ENCODE data around the gene SGK1. TPM values are rescaled to one million over a fixed set of nuclear protein-coding genes. Genes with fewer than 3 reads are reported as not detected.

The SGK1 gene
- total and polyA plus RNA-seq, 2 donors (not counting 1 experiment from before 2014, with no cell fraction given) = 37.3 to 57.8 TPM

GRCh38 chr6:134303891-134304290 is 14.0 kb downstream of the SGK1 start:
- no peak for DNase-seq
- ATAC-seq (ENCODE audit: low read depth) = no peak
- Histone ChIP-seq H3K36me3 (replicated peaks in 1 of 2; ENCODE audit: control extremely low read depth in 1 of 2, control insufficient read depth in 1 of 2, extremely low read depth in 1 of 2, insufficient read depth in 2 of 2, low read length in 1 of 2) (no peaks in the 10 kb centered on the region), H3K4me3 (ENCODE audit: control extremely low read depth in 1 of 5, extremely low read depth in 1 of 5, insufficient read depth in 1 of 5, low read depth in 2 of 5, low read length in 4 of 5) (no peak overlapping the region), H3K4me2 (replicated peaks; ENCODE audit: low read depth, low read length, poor library complexity, severe bottlenecking) (no peak overlapping the region), H3K4me1 (ENCODE audit: control insufficient read depth in 2 of 2, insufficient read depth in 2 of 2, low read length in 2 of 2) (no peaks in the 10 kb centered on the region), H3K27ac (ENCODE audit: low read length in 2 of 2) (no peak overlapping the region), H2AFZ (ENCODE audit: insufficient read depth, low read depth, low read length, poor library complexity, severe bottlenecking) (no peak overlapping the region), H3K27me3 (replicated peaks in 1 of 4; ENCODE audit: control extremely low read depth in 1 of 4, control insufficient read depth in 3 of 4, insufficient read depth in 4 of 4, low read length in 3 of 4) (no peaks in the 10 kb centered on the region), H4K20me1 (ENCODE audit: control insufficient read depth, insufficient read depth, low read length, poor library complexity, severe bottlenecking) (no peaks in the 10 kb centered on the region), H3K9me3 (ENCODE audit: control extremely low read depth in 1 of 3, control insufficient read depth in 2 of 3, insufficient read depth in 1 of 3, low read length in 2 of 3) (no peaks in the 10 kb centered on the region), H3K79me2 (ENCODE audit: control insufficient read depth, insufficient read depth, low read length) (no peaks in the 10 kb centered on the region), H3K9ac (ENCODE audit: low read length) (no peak overlapping the region)
- ChIA-PET POLR2A (no interaction called here), CTCF (no interaction called here)
- no peaks in the 10 kb centered on the region for H3K9me3 Mint-ChIP-seq (ENCODE audit: insufficient read depth)
- no peak for TF ChIP-seq EZH2 (IDR thresholded peaks at IDR 0.05; ENCODE audit: borderline replicate concordance, insufficient read depth, low read depth, low read length, poor library complexity, severe bottlenecking)
- no peak for TF ChIP-seq CTCF (IDR thresholded peaks at IDR 0.05)
- intact Hi-C loops (cut with micrococcal nuclease) = no loop called here
- WGBS (ENCODE audit: insufficient coverage) = 93% methylated on average over 3 of the region's 6 CpGs
- H3K27me3 Mint-ChIP-seq = no peaks in the 10 kb centered on the region
- H3K27ac Mint-ChIP-seq = no peak overlapping the region
- H3K4me3 Mint-ChIP-seq = no peak overlapping the region
- no peaks in the 10 kb centered on the region for H3K4me1 Mint-ChIP-seq

GRCh38 chr6:134299236-134299635 is 18.7 kb downstream of the SGK1 start:
- DNase-seq (no peak), ATAC-seq (ENCODE audit: low read depth) (no peak)
- H3K27me3 ChIP-seq (replicated peaks in 1 of 4; ENCODE audit: control extremely low read depth in 1 of 4, control insufficient read depth in 3 of 4, insufficient read depth in 4 of 4, low read length in 3 of 4) = no peaks in the 10 kb centered on the region
- H3K27ac Mint-ChIP-seq = no peak overlapping the region
- no peak overlapping the region for H3K4me3 Mint-ChIP-seq
- H3K4me3 ChIP-seq (ENCODE audit: control extremely low read depth in 1 of 5, extremely low read depth in 1 of 5, insufficient read depth in 1 of 5, low read depth in 2 of 5, low read length in 4 of 5) = no peak overlapping the region
- H3K27me3 Mint-ChIP-seq = no peaks in the 10 kb centered on the region
- H3K9me3 ChIP-seq (ENCODE audit: control extremely low read depth in 1 of 3, control insufficient read depth in 2 of 3, insufficient read depth in 1 of 3, low read length in 2 of 3) = no peaks in the 10 kb centered on the region
- ChIA-PET POLR2A (interaction anchor here (0.7 kb wide), 1 partner anchor 49 kb away, joined by 5 read pairs; no protein-coding TSS in a partner anchor), CTCF (no interaction called here)
- H3K9me3 Mint-ChIP-seq (ENCODE audit: insufficient read depth) = no peaks in the 10 kb centered on the region
- peaks cover 6% of the 10 kb centered on the region for H3K4me1 Mint-ChIP-seq
- no peak overlapping the region for H3K4me2 ChIP-seq (replicated peaks; ENCODE audit: low read depth, low read length, poor library complexity, severe bottlenecking)
- H3K36me3 ChIP-seq (replicated peaks in 1 of 2; ENCODE audit: control extremely low read depth in 1 of 2, control insufficient read depth in 1 of 2, extremely low read depth in 1 of 2, insufficient read depth in 2 of 2, low read length in 1 of 2) = no peaks in the 10 kb centered on the region
- intact Hi-C loops (cut with micrococcal nuclease) = no loop called here
- TF ChIP-seq EZH2 (IDR thresholded peaks at IDR 0.05; ENCODE audit: borderline replicate concordance, insufficient read depth, low read depth, low read length, poor library complexity, severe bottlenecking) = no peak
- TF ChIP-seq CTCF (IDR thresholded peaks at IDR 0.05) = no peak
- H3K79me2 ChIP-seq (ENCODE audit: control insufficient read depth, insufficient read depth, low read length) = no peaks in the 10 kb centered on the region
- WGBS (ENCODE audit: insufficient coverage) = no CpG with 5 or more reads among the region's 3 CpGs
- H3K9ac ChIP-seq (ENCODE audit: low read length) = no peak overlapping the region
- H4K20me1 ChIP-seq (ENCODE audit: control insufficient read depth, insufficient read depth, low read length, poor library complexity, severe bottlenecking) = no peaks in the 10 kb centered on the region
- H2AFZ ChIP-seq (ENCODE audit: insufficient read depth, low read depth, low read length, poor library complexity, severe bottlenecking) = no peak overlapping the region
- no peak overlapping the region for H3K27ac ChIP-seq (ENCODE audit: low read length in 2 of 2)
- peaks cover 0 to 11% of the 10 kb centered on the region in 2 donors for H3K4me1 ChIP-seq (ENCODE audit: control insufficient read depth in 2 of 2, insufficient read depth in 2 of 2, low read length in 2 of 2)
